HCT116 (cell line): ENCODE results near the gene FGF18.

ENCODE experiments used
- CEBPB ChIP-seq: IDR thresholded peaks from 2 replicates; pipeline ENCODE4 v1.6.1; 2012; ENCODE audit warnings: low read depth
- EZH2 ChIP-seq: fragments of 200-600 bp; sonication (generic); IDR thresholded peaks from 2 replicates; pipeline ENCODE4 v1.6.1; 2017; ENCODE audit warnings: antibody characterized with exemption, mixed run types
- EZH2phosphoT487 ChIP-seq: fragments of 200-600 bp; IDR thresholded peaks from 2 replicates; pipeline ENCODE4 v1.6.1; 2018; ENCODE audit warnings: antibody characterized with exemption, borderline replicate concordance
- FOSL1 ChIP-seq: IDR thresholded peaks from 2 replicates; pipeline ENCODE4 v1.6.1; 2012; ENCODE audit warnings: low read depth
- MAX ChIP-seq: IDR thresholded peaks from 2 replicates; pipeline ENCODE4 v1.6.1; 2012
- POLR2A ChIP-seq: IDR thresholded peaks from 2 replicates; pipeline ENCODE4 v1.7.0; 2011; ENCODE audit warnings: borderline replicate concordance; ENCODE audit not compliant: insufficient read depth, insufficient read length; ENCODE audit errors: extremely low read depth
- POLR2AphosphoS5 ChIP-seq: IDR thresholded peaks from 2 replicates; pipeline ENCODE4 v1.6.1; 2011; ENCODE audit warnings: mild to moderate bottlenecking, low read depth, low read length, moderate library complexity
- RAD21 ChIP-seq: IDR thresholded peaks from 2 replicates; pipeline ENCODE4 v1.6.1; 2012; ENCODE audit warnings: low read depth, mild to moderate bottlenecking
- SIN3A ChIP-seq: IDR thresholded peaks from 2 replicates; pipeline ENCODE4 v1.6.1; 2012; ENCODE audit warnings: low read depth
- TCF7L2 ChIP-seq: IDR thresholded peaks from 2 replicates; pipeline ENCODE4 v1.7.0; 2011; ENCODE audit warnings: borderline replicate concordance, inconsistent platforms; ENCODE audit not compliant: insufficient read depth, insufficient read length; ENCODE audit errors: extremely low read depth
- YY1 ChIP-seq: IDR thresholded peaks from 2 replicates; pipeline ENCODE4 v1.6.1; 2011; ENCODE audit warnings: low read length, low read depth, moderate library complexity, mild to moderate bottlenecking; ENCODE audit not compliant: insufficient replicate concordance; ENCODE audit errors: extremely low read depth
- ZNF274 ChIP-seq: fragments of 200-500 bp; sonication (Bioruptor generic); IDR thresholded peaks from 2 replicates; pipeline ENCODE4 v1.6.1; 2014; ENCODE audit warnings: mild to moderate bottlenecking, low read depth, low read length, inconsistent platforms
- TF ChIP-seq, protein P1 (sequence below), 3 experiments: fragments of 200-600 bp in 1 of 3; sonication (generic) in 1 of 3; IDR thresholded peaks in 2 of 3; conservative IDR thresholded peaks in 1 of 3; 2 replicates each; pipeline ENCODE4 v1.5.1; 2012 to 2017; ENCODE audit warnings: low read depth in 2 of 3, low read length in 2 of 3, antibody characterized with exemption in 1 of 3, borderline replicate concordance in 1 of 3, control low read depth in 1 of 3, mild to moderate bottlenecking in 1 of 3, mixed read lengths in 1 of 3, mixed run types in 1 of 3, moderate library complexity in 1 of 3; ENCODE audit not compliant: insufficient read depth in 1 of 3
- TF ChIP-seq, protein P2 (sequence below): IDR thresholded peaks from 2 replicates; pipeline ENCODE4 v1.6.1; 2012

DNA sequence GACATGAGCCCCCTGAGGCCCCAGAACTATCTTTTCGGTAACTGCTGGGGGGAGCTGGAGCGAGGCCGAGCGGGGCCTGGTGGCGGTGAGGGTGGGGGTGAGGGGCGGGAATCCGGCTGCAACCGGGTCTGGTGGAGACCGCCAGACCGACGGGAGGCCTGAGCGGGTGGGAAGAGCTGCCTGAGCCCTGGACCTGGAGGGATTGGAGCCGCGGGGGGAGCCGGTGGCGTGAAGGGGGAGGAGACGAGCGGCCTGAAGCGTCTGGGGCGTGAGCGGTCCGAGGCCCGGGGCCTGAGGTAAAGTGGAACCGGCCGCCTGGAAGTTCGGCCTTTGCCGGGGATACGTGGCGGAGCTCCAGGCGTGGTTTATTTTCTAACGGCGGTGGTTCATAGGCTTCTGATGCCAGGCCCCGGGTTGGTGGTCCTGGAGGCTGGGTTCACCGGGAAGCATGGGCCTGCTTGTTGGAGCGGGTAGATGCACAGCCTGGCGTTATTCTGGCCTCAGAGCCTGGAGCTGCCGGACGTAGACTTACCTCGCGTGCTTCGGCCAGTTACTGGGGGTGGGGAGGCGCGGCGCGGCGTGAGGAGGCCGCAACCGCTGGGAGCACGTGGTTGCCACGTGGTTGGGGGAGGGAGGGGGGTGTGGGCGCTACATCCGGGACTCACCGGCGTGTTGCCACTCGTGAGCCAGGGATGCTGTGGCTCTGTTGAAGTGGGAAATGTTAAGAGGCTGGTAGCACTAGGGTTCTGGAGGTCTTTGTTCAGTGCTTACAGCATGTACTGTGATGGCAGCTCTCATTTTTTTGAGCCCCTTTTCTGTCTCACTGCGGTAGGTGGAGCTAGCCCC is 31.3 kb upstream of the FGF18 start:
- peak; percentile 69 for TF ChIP-seq POLR2AphosphoS5
- no peak for TF ChIP-seq CEBPB
- TF ChIP-seq, protein P1, sequence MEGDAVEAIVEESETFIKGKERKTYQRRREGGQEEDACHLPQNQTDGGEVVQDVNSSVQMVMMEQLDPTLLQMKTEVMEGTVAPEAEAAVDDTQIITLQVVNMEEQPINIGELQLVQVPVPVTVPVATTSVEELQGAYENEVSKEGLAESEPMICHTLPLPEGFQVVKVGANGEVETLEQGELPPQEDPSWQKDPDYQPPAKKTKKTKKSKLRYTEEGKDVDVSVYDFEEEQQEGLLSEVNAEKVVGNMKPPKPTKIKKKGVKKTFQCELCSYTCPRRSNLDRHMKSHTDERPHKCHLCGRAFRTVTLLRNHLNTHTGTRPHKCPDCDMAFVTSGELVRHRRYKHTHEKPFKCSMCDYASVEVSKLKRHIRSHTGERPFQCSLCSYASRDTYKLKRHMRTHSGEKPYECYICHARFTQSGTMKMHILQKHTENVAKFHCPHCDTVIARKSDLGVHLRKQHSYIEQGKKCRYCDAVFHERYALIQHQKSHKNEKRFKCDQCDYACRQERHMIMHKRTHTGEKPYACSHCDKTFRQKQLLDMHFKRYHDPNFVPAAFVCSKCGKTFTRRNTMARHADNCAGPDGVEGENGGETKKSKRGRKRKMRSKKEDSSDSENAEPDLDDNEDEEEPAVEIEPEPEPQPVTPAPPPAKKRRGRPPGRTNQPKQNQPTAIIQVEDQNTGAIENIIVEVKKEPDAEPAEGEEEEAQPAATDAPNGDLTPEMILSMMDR (IDR thresholded peaks at IDR 0.05 in 2 of 3, conservative IDR thresholded peaks at IDR 0.05 in 1 of 3; ENCODE audit: borderline replicate concordance in 1 of 3, insufficient read depth in 1 of 3, low read depth in 2 of 3, low read length in 2 of 3) = no peak
- no peak for TF ChIP-seq POLR2A
- no peak for TF ChIP-seq RAD21
- TF ChIP-seq YY1 = no peak
- TF ChIP-seq, protein P2, sequence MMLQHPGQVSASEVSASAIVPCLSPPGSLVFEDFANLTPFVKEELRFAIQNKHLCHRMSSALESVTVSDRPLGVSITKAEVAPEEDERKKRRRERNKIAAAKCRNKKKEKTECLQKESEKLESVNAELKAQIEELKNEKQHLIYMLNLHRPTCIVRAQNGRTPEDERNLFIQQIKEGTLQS = no peak
- TF ChIP-seq ZNF274 = no peak
- no peak for TF ChIP-seq EZH2
- TF ChIP-seq MAX = no peak
- TF ChIP-seq SIN3A = no peak
- TF ChIP-seq FOSL1 = no peak
- no peak for TF ChIP-seq EZH2phosphoT487
- peak; percentile 4 for TF ChIP-seq TCF7L2
